Stomach (tissue), 9 donors: ENCODE measurements around the gene SLC39A8. TPM values are rescaled to one million over a fixed set of nuclear protein-coding genes. Genes with fewer than 3 reads are reported as not detected.

ENCODE experiments used
- DNase-seq, 2 donors: peaks; one replicate each; pipeline versions ENCODE4 v3.0.0 to v3.0.0-alpha.2; 2013 to 2019
- H3K27ac ChIP-seq, 5 donors: fragments of 200-600 bp in 4 of 5; sonication (generic) in 4 of 5; one replicate each; pipeline ENCODE4 v1.5.1; 2013 to 2019; ENCODE audit warnings: mild to moderate bottlenecking in 1 of 5, moderate library complexity in 1 of 5
- H3K27me3 ChIP-seq, 3 donors: fragments of 200-600 bp; sonication (generic); one replicate each; pipeline ENCODE4 v1.5.1; 2017 to 2019; ENCODE audit warnings: mixed run types in 1 of 3
- H3K36me3 ChIP-seq, 4 donors: fragments of 200-600 bp; sonication (generic); 1 replicate in 3 of 4; 2 replicates in 1 of 4; pipeline ENCODE4 v1.5.1; 2016 to 2019
- H3K4me1 ChIP-seq, 4 donors: fragments of 200-600 bp; sonication (generic); one replicate each; pipeline ENCODE4 v1.5.1; 2016 to 2019
- H3K4me3 ChIP-seq, 4 donors: fragments of 200-600 bp; sonication (generic) in 3 of 4; one replicate each; pipeline ENCODE4 v1.5.1; 2016 to 2019; ENCODE audit warnings: mild to moderate bottlenecking in 1 of 4
- H3K9me3 ChIP-seq, 4 donors: fragments of 200-600 bp; sonication (generic); one replicate each; pipeline ENCODE4 v1.5.1; 2016 to 2019
- CTCF ChIP-seq, 7 experiments: fragments of 450-650 bp in 4 of 7; fragments of 200-600 bp in 3 of 7; sonication (generic) in 3 of 7; IDR thresholded peaks; one replicate each; pipeline ENCODE4 v1.5.1; 2016 to 2019; ENCODE audit warnings: antibody characterized with exemption in 7 of 7, control low read depth in 2 of 7, mild to moderate bottlenecking in 1 of 7
- EP300 ChIP-seq: sonication (generic); formaldehyde crosslinking; IDR thresholded peaks from one replicate; pipeline ENCODE4 v1.6.1; 2017; ENCODE audit warnings: antibody characterized with exemption
- POLR2A ChIP-seq, 4 donors: fragments of 450-650 bp; IDR thresholded peaks; one replicate each; pipeline ENCODE4 v1.6.1; 2016; ENCODE audit warnings: antibody characterized with exemption in 4 of 4, control low read depth in 2 of 4, mild to moderate bottlenecking in 1 of 4, moderate library complexity in 1 of 4
- POLR2AphosphoS5 ChIP-seq, 3 donors: sonication (generic); formaldehyde crosslinking; IDR thresholded peaks; one replicate each; pipeline ENCODE4 v1.6.1; 2016; ENCODE audit warnings: antibody characterized with exemption in 3 of 3
- WGBS, 5 donors: extraction: QIAGEN DNeasy Blood & Tissue Kit in 3 of 5; methylation state at CpG; one replicate each; pipeline versions ENCODE4 v1.1.5 to v1.1.7; 2013 to 2018; 5-methylcytosine and 5-hydroxymethylcytosine counted together
- intact Hi-C: fragments of 100-400 bp; cut with DNase I; formaldehyde crosslinking; loops from one replicate; pipeline ENCODE4 v1.15.1; 2023; ENCODE audit warnings: low total_unique reads
- polyA plus RNA-seq, 3 donors: library from polyadenylated mRNA; stranded (reverse); fragments of 200-250 nt; gene quantifications; one replicate each; pipeline ENCODE4 v1.2.3, GENCODE V29; 2013
- total RNA-seq, 5 donors: library from RNA; depleted of rRNA; stranded (reverse); fragments of >200 nt; gene quantifications; one replicate each; pipeline versions ENCODE4 v1.1.0 to v1.2.3, GENCODE V29; 2014 to 2016
- donor health status: healthy with polysubstance abuse.
- donor health status: Bipolar disorder and iron deficiency.
- donor health status: healthy.

The SLC39A8 gene
- total and polyA plus RNA-seq, 8 donors, result 1.8 to 24.6 (median 9.4) TPM

- H3K27ac ChIP-seq, result no peak overlapping the region
- H3K9me3 ChIP-seq, result no peaks in the 10 kb centered on the region
- no peaks in the 10 kb centered on the region for H3K27me3 ChIP-seq
- DNase-seq, result no peak
- H3K36me3 ChIP-seq, result no peaks in the 10 kb centered on the region
- WGBS, 5 donors, result 62 to 86% (median 70%) methylated on average over 2 of the region's 2 CpGs
- no peaks in the 10 kb centered on the region for H3K4me1 ChIP-seq
- H3K4me3 ChIP-seq, result no peak overlapping the region
- TF ChIP-seq CTCF (IDR thresholded peaks at IDR 0.05), result no peak
- TF ChIP-seq POLR2AphosphoS5 (IDR thresholded peaks at IDR 0.05), result no peak
- no peak for TF ChIP-seq POLR2A (IDR thresholded peaks at IDR 0.05)
- TF ChIP-seq EP300, result no peak
- intact Hi-C loops, result no loop called here
Observed at GRCh38 chr4:102311912-102312311, 33.4 kb downstream of the SLC39A8 start.

GRCh38 chr4:102311407-102311806 lies 33.9 kb downstream of the SLC39A8 start:
- no peaks in the 10 kb centered on the region for H3K36me3 ChIP-seq
- H3K4me1 ChIP-seq, result no peaks in the 10 kb centered on the region
- no peak for DNase-seq
- H3K9me3 ChIP-seq, result no peaks in the 10 kb centered on the region
- intact Hi-C loops, result no loop called here
- no peak overlapping the region for H3K27ac ChIP-seq
- 93 to 100% (median 97%) methylated on average over 1 of the region's 1 CpG for WGBS, 5 donors
- H3K27me3 ChIP-seq, result no peaks in the 10 kb centered on the region
- TF ChIP-seq CTCF (IDR thresholded peaks at IDR 0.05) (no peak), POLR2A (IDR thresholded peaks at IDR 0.05) (no peak), EP300 (no peak), POLR2AphosphoS5 (IDR thresholded peaks at IDR 0.05) (no peak)
- no peak overlapping the region for H3K4me3 ChIP-seq

- intact Hi-C loops, result no loop called here
- no peaks in the 10 kb centered on the region for H3K4me1 ChIP-seq
- H3K4me3 ChIP-seq, result no peak overlapping the region
- no peaks in the 10 kb centered on the region for H3K9me3 ChIP-seq
- H3K27ac ChIP-seq, result no peak overlapping the region
- H3K36me3 ChIP-seq, result no peaks in the 10 kb centered on the region
- WGBS, 5 donors, result 39 to 63% (median 59%) methylated on average over 1 of the region's 1 CpG
- H3K27me3 ChIP-seq, result no peaks in the 10 kb centered on the region
- DNase-seq, result no peak
- TF ChIP-seq POLR2AphosphoS5 (IDR thresholded peaks at IDR 0.05), result no peak
- no peak for TF ChIP-seq POLR2A (IDR thresholded peaks at IDR 0.05)
- TF ChIP-seq CTCF (IDR thresholded peaks at IDR 0.05), result no peak
- TF ChIP-seq EP300, result no peak
Observed at GRCh38 chr4:102308032-102308799, 37.1 kb downstream of the SLC39A8 start.

- H3K4me1 ChIP-seq, result no peaks in the 10 kb centered on the region
- H3K4me3 ChIP-seq, result no peak overlapping the region
- H3K36me3 ChIP-seq, result no peaks in the 10 kb centered on the region
- 92 to 98% (median 93%) methylated on average over 1 of the region's 1 CpG for WGBS, 5 donors
- no peaks in the 10 kb centered on the region for H3K27me3 ChIP-seq
- H3K9me3 ChIP-seq, result no peaks in the 10 kb centered on the region
- H3K27ac ChIP-seq, result no peak overlapping the region
- intact Hi-C loops, result no loop called here
- TF ChIP-seq EP300 (no peak), POLR2A (IDR thresholded peaks at IDR 0.05) (no peak), POLR2AphosphoS5 (IDR thresholded peaks at IDR 0.05) (no peak), CTCF (IDR thresholded peaks at IDR 0.05) (no peak)
- DNase-seq, result no peak
Observed at GRCh38 chr4:102305666-102306065, 39.6 kb downstream of the SLC39A8 start.
